Measurements from ENCODE around the gene PNRC1.
"Not testable (repeated sequence)": the region's sequence is repeated elsewhere in the genome, so short reads cannot be mapped to it uniquely, and the experiment has no call there.

PNRC1 gene

GRCh38 chr6:89057759-89058158 lies 22.8 kb upstream of the PNRC1 start:
- ChIA-PET CTCF (no interaction called here), POLR2A (no interaction called here)
- DNase-seq (ENCODE audit: low read depth, low spot score): no peak
- no peak overlapping the region for H3K4me3 ChIP-seq (ENCODE audit: low read depth, low read length)
- TF ChIP-seq, protein P1, sequence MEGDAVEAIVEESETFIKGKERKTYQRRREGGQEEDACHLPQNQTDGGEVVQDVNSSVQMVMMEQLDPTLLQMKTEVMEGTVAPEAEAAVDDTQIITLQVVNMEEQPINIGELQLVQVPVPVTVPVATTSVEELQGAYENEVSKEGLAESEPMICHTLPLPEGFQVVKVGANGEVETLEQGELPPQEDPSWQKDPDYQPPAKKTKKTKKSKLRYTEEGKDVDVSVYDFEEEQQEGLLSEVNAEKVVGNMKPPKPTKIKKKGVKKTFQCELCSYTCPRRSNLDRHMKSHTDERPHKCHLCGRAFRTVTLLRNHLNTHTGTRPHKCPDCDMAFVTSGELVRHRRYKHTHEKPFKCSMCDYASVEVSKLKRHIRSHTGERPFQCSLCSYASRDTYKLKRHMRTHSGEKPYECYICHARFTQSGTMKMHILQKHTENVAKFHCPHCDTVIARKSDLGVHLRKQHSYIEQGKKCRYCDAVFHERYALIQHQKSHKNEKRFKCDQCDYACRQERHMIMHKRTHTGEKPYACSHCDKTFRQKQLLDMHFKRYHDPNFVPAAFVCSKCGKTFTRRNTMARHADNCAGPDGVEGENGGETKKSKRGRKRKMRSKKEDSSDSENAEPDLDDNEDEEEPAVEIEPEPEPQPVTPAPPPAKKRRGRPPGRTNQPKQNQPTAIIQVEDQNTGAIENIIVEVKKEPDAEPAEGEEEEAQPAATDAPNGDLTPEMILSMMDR (IDR thresholded peaks at IDR 0.05; ENCODE audit: insufficient read depth, low read length, missing control alignments): no peak

DNA sequence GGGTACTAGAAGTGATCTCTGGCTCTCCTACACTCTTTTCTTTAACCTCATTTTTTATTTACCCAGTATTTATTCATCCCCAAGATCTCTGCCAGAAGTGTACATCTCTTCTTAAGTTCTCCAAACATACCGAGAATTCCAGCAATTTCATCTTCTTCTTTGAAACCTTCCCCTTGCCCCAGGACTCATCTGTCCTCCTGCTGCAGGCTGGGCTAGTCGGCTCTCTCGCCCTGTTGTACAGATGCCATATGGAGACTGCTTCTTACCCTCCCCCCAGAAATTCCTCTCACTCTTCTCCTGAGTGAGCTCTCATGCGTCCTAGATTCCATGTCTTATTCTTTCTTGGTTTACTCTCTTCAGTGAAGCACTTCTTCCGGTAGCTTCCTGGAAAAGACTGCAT lies 21.9 kb upstream of the PNRC1 start:
- POLR2A ChIA-PET: no interaction called here
- CTCF ChIA-PET: interaction anchor here (1.2 kb wide), 1 partner anchor 22 kb away, joined by 4 read pairs; the partner anchor contains the start of gene PNRC1
- DNase-seq (ENCODE audit: low read depth, low spot score): no peak
- TF ChIP-seq, protein P1 (IDR thresholded peaks at IDR 0.05; ENCODE audit: insufficient read depth, low read length, missing control alignments): no peak
- no peak overlapping the region for H3K4me3 ChIP-seq (ENCODE audit: low read depth, low read length)

DNA sequence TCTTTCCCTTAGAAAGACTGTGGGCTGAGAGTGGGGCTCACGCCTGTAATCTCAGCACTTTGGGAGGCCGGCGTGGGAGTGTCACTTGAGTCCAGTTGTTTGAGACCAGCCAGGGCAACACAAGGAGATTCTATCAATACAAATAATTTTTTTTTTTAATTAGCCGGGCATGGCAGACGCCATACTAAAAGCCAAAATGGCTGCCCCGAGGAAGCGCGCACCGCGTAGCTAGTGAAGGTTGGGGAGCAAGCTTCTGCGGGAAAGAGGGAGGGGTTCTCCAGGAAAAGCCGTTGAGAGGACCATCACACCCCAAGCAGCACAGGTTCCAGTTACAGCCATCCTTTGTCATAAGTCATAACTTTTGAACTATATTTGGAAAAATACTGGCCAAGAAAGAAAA lies 21.3 kb upstream of the PNRC1 start:
- ChIA-PET POLR2A (interaction anchor here (1.0 kb wide), 1 partner anchor 21 kb away, joined by 3 read pairs; the partner anchor contains the start of gene PNRC1), CTCF (interaction anchor here (1.2 kb wide), 1 partner anchor 22 kb away, joined by 4 read pairs; the partner anchor contains the start of gene PNRC1)
- TF ChIP-seq, protein P1 (IDR thresholded peaks at IDR 0.05; ENCODE audit: insufficient read depth, low read length, missing control alignments): no peak
- no peak for DNase-seq (ENCODE audit: low read depth, low spot score)
- no peak overlapping the region for H3K4me3 ChIP-seq (ENCODE audit: low read depth, low read length)

DNA sequence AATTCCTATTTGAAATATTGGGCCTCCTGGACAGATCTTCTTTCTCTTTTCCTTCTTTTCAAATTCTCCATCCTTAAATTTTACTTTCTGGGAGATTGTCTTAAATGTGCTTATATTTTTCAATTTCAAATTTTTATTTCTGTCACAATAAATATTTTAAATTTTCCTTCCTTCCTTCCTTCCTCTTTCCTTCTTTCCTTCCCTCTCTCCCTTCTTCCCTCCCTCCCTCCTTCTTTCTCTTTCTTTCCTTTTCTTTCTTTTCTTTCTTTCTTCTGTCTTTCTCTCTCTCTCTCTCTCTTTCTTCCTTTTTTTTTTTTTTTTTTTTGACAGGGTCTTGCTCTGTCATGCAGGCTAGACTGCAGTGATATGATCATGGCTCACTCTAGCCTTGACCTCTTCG lies 16.7 kb upstream of the PNRC1 start:
- ChIA-PET CTCF (no interaction called here), POLR2A (no interaction called here)
- TF ChIP-seq, protein P1 (IDR thresholded peaks at IDR 0.05; ENCODE audit: insufficient read depth, low read length, missing control alignments): no peak
- no peak overlapping the region for H3K4me3 ChIP-seq (ENCODE audit: low read depth, low read length)
- DNase-seq (ENCODE audit: low read depth, low spot score): no peak

GRCh38 chr6:89064931-89065330 lies 15.6 kb upstream of the PNRC1 start:
- POLR2A ChIA-PET; CTCF ChIA-PET; H3K4me3 ChIP-seq (ENCODE audit: low read depth, low read length); DNase-seq (ENCODE audit: low read depth, low spot score): not testable (repeated sequence)

- POLR2A ChIA-PET; DNase-seq (ENCODE audit: low read depth, low spot score); H3K4me3 ChIP-seq (ENCODE audit: low read depth, low read length): not testable (repeated sequence)
- CTCF ChIA-PET: interaction anchor here (1.1 kb wide), 1 partner anchor 79 kb away, joined by 3 read pairs; no protein-coding TSS in a partner anchor
Observed at GRCh38 chr6:89066121-89066520, 14.4 kb upstream of the PNRC1 start.

- ChIA-PET POLR2A (interaction anchor here (1.3 kb wide), 1 partner anchor 13 kb away, joined by 4 read pairs; the partner anchor contains the start of gene PNRC1), CTCF (interaction anchor here (0.7 to 1.4 kb wide), 3 partner anchors 12 to 84 kb away, joined by 3 to 4 read pairs (median 3); no protein-coding TSS in a partner anchor)
- DNase-seq (ENCODE audit: low read depth, low spot score): no peak
- H3K4me3 ChIP-seq (ENCODE audit: low read depth, low read length): no peak overlapping the region
- TF ChIP-seq, protein P1 (IDR thresholded peaks at IDR 0.05; ENCODE audit: insufficient read depth, low read length, missing control alignments): no peak
Observed at GRCh38 chr6:89066940-89067646, 13.5 kb upstream of the PNRC1 start.
